GM12874 (cell line): ENCODE measurements around the gene CCNF.

Experiments used
- TF ChIP-seq, protein P1 (sequence below): IDR thresholded peaks from 2 replicates; pipeline ENCODE4 v1.5.1; 2011; ENCODE audit warnings: low read depth, mild to moderate bottlenecking, control low read depth, low read length, moderate library complexity; ENCODE audit not compliant: insufficient read depth

CCNF gene

DNA sequence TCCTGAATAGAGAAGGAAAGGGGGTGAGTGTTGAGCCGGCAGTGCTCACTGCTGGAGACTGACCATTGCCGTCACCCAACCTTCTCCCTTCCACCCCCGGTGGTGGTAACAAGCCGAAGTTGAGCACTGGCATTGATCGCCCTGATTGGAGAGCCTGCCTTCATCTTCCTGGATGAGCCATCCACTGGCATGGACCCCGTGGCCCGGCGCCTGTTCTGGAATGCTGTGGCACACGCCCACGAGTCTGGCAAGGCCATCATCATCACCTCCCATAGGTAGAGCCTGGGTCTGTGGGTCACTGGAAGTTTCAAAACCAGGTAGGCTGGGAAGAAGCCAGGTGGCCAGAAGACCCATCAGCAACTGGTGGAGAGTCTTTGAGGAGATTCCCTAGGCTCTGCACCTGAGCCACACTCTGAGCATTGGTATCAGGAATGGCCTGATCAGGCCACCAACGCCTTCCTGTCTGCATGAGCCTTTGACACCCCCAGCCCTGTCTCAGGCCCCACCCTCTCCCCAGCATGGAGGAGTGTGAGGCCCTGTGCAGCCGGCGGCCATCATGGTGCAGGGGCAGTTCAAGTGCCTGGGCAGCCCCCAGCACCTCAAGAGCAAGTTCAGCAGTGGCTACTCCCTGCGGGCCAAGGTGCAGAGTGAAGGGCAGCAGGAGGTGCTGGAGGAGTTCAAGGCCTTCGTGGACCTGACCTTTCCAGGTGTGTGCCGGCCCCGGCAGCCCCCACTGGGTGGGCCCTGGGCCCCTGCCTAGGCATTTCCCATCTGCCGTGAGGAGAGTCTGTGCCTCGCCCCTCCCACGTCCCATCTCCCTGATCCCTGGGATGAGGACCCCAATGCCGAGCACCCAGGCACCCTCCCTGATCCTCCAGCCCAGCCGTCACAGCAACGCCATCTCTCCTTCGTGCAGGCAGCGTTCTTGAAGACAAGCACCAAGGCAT, 4.9 kb upstream of the CCNF start:
- TF ChIP-seq, protein P1, sequence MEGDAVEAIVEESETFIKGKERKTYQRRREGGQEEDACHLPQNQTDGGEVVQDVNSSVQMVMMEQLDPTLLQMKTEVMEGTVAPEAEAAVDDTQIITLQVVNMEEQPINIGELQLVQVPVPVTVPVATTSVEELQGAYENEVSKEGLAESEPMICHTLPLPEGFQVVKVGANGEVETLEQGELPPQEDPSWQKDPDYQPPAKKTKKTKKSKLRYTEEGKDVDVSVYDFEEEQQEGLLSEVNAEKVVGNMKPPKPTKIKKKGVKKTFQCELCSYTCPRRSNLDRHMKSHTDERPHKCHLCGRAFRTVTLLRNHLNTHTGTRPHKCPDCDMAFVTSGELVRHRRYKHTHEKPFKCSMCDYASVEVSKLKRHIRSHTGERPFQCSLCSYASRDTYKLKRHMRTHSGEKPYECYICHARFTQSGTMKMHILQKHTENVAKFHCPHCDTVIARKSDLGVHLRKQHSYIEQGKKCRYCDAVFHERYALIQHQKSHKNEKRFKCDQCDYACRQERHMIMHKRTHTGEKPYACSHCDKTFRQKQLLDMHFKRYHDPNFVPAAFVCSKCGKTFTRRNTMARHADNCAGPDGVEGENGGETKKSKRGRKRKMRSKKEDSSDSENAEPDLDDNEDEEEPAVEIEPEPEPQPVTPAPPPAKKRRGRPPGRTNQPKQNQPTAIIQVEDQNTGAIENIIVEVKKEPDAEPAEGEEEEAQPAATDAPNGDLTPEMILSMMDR = no peak

DNA sequence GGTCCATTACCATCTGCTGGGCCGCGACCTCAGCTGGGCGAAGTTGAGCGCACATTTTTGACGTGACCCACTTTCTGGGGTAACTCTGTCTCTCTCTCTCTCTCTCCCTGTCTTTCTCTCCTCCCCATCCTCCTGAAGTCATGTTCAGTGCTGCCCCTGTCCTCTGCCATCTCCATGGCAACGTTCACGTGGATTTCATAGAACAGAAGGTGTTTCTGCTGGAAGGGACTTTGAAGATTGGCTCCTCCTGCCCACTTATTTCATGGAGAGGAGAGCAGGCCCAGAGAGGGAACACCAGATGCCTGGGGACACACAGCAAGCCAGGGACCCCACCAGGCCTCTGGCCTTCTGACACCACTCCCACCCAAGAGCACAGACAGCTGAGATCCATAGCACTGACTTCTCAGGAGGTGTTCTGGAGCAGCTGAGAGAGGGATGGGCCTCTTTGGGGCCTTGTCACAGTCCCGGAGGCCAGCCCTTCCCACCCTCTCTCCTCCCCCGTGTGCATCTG, 4.2 kb upstream of the CCNF start:
- TF ChIP-seq, protein P1 = no peak

DNA sequence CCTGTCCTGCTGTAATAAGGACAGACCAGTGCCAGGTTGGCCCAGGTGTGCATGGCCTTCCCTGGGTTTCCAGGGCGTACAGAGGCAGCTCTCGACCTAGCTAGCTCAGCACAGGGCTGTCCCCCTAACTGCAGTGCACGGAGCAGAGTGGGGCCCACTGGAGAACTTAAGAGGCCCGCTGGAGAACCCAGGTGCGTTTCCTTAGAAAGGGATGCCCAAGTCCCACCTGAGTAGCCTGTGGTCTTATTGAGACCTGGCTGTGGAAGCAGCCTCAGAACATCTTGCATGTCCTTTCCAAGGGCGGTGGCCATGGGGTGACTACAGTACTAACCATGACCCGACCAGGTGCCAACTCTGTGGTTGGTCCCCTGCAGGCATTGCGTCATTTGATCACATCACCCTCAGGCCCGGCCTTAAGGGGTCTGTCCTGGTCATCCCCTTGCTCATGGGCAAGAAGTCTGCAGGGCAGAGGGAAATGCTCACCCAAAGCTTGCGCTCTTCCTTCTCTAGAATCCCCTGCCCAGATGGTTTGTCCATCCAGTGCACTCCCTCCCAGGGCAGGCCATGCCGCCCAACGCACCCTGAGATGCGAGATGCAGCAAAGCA, 3.3 kb upstream of the CCNF start:
- TF ChIP-seq, protein P1 = no peak

DNA sequence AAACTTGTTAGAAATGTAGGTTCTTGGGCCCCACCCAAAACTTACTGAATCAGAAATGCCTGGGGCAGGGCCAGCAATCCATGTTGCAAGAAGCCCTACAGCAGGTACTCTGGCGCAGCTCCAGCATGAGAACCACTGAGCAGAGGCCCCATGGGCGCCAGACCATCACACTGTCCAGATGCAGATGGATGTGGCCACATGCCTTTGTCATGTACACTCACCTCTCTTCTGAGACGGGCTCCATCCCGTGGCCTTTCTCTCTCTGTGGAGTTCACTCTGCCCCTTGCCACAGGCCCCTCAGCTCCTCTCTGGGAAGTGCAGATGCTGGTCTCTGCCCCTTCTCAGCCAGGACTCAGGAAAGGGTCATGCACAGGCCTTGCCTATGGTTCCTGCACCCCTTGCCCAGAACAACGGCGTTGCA, 2.3 kb upstream of the CCNF start:
- TF ChIP-seq, protein P1 = no peak

DNA sequence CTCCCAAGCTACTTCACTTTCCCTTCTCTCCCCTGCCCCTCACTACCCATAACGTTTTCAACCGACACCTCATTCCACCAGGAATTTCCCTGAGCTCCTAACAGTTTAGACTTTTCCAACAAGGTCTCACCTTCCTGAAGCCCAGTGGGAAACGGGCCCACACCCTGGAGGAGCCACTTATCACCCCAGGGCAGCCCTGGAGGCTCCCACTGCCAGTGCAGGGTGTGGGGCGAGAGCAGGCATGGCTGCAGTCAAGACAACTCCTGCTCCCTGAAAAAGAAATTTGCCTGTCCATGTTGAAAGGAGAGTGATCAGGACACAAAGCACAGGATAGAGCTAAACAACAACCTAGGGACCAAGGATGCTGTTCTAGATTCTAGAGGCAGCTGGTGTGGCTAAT, 1.7 kb upstream of the CCNF start:
- TF ChIP-seq, protein P1 = no peak

DNA sequence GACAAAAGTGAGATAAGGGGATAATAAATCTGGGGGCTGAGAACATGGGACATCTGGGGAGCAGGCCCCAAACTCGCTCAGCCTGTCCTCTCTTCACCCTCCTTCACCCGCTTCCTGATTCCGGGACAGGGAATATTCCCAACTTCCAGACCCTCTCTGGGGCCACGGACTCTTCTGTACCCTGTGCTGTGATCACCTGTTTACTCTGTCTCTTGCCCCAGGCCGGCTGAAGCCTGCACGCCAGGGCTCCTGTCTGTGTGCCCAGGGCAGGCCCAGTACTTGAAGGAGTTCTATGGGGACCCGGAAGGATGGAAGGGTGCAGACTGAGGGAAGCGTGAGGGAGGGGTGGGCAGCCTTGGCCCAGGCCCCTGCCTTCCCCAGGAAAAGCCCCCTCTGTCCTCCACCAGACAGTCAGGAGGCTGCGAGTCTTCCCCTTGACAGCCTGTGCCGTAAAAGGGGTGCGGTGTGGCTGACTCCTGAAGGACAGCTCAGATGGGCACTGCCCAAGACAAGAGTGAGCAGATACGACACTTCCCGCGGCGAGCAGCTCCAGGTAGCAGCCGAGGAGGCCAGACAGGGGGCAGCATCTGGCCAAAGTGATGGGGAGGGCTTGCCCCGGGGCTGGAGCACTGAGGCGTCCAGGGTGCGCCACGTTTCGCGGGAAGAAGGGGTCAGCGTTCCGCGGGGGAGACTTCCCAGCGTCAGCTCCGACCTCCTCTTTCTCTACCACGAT, 1.0 kb upstream of the CCNF start:
- TF ChIP-seq, protein P1 = peak; percentile 58

DNA sequence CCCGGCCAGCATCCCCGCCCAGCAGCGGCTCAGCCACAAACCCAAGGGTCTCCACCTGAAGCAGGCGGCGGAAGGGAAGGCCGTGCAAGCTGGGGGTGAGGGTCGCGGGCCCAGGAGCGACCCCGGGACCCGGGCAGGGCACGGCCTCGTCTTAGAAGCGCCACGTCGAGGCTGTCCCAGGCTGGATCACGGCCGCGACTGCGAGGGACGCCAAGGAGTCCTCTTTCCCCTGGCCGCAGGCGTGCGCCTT, 538 bp upstream of the CCNF start:
- TF ChIP-seq, protein P1 = no peak
